D721Med (cell line): Measurements from ENCODE around the gene NUP153.
"Not testable (repeated sequence)": the region's sequence is repeated elsewhere in the genome, so short reads cannot be mapped to it uniquely, and the experiment has no call there.

ENCODE experiments used
- DNase-seq: peaks from one replicate; pipeline ENCODE4 v3.0.0; 2011; ENCODE audit warnings: low spot score; ENCODE audit not compliant: insufficient read length
- FAIRE-seq: peaks from 2 replicates; lab custom pipeline; 2011; peaks lifted over from hg19 to GRCh38; lab: Jason Lieb, UNC
- TF ChIP-seq, protein P1 (sequence below): IDR thresholded peaks from 2 replicates; pipeline ENCODE4 v1.5.1; 2012; ENCODE audit warnings: mild to moderate bottlenecking, control low read depth; ENCODE audit not compliant: insufficient read depth; ENCODE audit errors: missing control alignments

NUP153 gene

DNA sequence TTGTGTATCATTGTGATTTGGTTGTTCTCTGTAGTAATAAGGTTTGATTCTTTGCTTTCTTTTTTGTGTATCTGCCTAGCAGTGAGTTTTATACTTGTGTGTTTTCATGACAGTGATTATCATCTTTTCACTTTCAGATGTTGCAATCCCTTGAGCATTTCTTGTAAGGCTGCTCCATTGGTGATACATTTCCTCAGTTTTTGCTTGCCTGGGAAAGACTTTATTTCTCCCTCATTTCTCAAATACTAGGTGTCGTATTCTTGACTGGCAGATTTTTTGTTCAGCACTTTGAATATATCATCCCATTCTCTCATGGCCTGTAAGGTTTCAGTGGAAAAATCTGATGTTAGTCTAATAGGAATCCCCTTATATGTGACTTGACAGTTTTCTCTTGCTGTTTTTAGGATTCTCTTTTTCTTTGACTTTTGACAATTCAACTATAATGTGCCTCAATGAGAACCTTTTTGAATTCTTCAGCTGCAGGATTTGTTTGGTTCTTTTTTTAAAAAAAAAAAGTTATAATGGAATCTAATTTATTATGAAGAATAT, 31.1 kb upstream of the NUP153 start:
- DNase-seq (no peak), FAIRE-seq (no peak)
- TF ChIP-seq, protein P1, sequence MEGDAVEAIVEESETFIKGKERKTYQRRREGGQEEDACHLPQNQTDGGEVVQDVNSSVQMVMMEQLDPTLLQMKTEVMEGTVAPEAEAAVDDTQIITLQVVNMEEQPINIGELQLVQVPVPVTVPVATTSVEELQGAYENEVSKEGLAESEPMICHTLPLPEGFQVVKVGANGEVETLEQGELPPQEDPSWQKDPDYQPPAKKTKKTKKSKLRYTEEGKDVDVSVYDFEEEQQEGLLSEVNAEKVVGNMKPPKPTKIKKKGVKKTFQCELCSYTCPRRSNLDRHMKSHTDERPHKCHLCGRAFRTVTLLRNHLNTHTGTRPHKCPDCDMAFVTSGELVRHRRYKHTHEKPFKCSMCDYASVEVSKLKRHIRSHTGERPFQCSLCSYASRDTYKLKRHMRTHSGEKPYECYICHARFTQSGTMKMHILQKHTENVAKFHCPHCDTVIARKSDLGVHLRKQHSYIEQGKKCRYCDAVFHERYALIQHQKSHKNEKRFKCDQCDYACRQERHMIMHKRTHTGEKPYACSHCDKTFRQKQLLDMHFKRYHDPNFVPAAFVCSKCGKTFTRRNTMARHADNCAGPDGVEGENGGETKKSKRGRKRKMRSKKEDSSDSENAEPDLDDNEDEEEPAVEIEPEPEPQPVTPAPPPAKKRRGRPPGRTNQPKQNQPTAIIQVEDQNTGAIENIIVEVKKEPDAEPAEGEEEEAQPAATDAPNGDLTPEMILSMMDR, result no peak

DNA sequence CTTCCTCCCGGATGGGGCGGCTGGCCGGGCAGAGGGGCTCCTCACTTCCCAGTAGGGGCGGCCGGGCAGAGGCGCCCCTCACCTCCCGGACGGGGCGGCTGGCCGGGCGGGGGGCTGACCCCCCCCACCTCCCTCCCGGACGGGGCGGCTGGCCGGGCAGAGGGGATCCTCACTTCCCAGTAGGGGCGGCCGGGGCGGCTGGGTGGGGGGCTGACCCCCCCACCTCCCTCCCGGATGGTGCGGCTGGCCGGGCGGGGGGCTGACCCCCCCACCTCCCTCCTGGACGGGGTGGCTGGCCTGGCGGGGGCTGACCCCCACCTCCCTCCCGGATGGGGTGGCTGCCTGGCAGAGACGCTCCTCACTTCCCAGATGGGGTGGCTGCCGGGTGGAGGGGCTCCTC, 28.6 kb upstream of the NUP153 start:
- not testable (repeated sequence) for FAIRE-seq

DNA sequence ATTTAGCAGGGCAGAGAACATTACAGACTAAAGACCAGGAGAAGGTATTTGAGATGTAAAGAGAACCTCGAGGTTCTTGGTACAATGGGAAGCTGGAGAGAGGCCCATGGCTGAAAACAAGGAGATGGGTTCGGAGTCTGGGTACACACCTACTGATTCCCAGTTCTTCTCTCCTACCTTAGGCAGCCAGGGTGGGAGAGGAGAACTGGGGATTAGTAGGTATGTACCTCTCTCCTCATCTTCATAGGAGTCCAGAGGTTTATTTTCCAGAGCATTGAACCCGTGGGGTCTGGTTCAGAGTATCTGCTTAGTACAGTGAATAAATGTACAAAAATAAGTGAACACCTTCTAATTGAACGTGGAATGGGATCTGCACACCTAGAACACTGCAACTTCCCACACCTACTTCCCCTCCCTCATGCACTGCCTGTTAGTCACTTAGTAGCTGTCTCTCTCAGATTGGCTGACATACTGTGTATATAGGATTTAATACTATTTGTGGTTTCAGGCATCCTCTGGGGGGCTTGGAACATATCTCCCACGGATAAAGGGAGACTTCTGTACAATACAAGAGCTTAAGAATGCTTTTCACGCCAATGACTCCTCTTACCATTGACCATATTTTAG, 23.5 kb upstream of the NUP153 start:
- FAIRE-seq (no peak), DNase-seq (no peak)
- TF ChIP-seq, protein P1, result no peak

More for the DNA sequence above, 28.6 kb upstream of the NUP153 start:
- DNase-seq, result not testable (repeated sequence)

DNA sequence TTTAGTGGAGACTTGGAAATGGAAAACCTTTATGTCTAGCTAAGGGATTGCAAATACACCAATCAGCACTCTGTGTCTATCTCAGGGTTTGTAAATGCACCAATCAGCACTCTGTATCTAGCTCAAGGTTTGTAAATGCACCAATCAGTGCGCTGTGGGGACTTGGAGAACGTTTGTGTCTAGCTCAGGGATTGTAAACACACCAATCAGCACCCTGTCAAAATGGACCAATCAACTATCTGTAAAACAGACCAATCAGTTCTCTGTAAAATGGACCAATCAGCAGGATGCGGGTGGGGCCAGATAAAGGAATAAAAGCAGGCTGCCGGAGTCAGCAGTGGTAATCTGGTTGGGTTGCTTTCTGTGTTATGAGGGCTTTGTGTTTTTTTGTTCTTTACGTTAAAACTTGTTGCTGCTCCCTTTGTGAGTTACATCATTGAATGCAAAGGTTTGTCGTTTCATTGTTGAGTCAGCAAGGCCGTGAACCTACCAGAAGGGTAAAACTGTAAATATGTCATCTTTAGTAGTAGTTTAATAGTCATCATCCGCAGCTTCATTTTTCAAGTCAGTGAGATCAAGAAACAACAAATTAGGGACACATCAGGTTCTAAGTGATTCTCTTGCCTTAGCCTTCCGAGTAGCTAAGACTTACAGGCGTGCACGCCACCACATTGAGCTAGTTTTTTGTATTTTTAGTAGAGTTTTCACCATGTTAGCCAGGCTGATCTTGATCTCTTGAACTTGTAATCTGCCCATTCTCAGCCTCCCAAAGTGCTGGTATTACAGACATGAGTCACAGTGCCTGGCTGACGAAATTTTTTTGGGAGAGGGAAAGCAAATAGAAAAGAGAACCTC, 22.7 kb upstream of the NUP153 start:
- DNase-seq (no peak), FAIRE-seq (no peak)
- TF ChIP-seq, protein P1, result no peak

DNA sequence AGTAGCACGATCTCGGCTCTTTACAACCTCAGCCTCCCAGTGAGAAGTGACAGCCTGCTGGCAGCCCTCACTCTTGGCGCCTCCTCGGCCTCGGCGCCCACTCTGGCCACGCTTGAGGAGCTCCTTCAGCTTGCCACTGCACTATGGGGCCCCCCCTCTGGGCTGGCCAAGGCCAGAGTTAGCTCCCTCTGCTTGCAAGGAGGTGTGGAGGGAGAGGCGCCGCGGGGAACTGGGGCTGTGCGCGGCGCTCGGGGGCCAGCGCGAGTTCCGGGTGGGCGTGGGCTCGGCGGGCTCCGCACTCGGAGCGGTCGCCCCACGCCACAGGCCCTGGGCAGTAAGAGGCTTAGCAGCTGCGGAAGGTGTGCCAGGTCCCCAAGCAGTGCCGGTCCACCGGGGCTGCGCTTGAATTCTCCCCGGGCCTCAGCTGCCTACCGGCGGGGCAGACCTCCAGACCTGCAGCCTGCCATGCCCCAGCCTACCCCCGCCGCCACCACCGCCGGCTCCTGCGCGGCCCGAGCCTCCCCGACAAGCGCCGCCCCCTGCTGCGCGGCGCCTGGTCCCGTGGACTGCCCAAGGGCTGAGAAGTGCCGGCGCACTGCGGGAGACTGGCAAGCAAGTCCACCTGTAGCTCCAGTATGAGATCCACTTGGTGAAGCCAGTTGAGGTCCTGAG, 22.0 kb upstream of the NUP153 start:
- DNase-seq, result no peak

DNA sequence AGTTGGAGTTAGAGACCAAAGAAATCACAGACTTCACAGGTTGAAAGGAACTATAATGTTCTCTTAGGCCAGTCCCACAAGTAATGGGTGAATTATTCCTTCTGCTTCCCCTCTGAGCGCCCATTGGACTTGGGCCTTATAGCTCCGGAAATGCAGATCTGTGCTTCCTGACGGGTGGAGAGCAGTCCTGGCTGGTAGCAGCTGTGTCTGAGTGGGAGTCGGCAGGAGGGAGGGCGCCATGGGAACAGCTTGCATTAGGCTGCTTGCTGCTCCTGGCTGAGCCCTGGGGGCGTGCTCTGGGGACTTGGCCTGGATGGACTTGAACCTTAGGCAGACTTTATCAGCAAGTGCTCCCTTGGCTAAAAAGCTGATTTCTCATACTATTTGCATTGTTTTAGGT, 18.4 kb upstream of the NUP153 start:
- DNase-seq (peak; percentile 43), FAIRE-seq (no peak)
- TF ChIP-seq, protein P1, result no peak

More for the DNA sequence above, 22.0 kb upstream of the NUP153 start:
- TF ChIP-seq, protein P1, result no peak
- FAIRE-seq, result no peak

DNA sequence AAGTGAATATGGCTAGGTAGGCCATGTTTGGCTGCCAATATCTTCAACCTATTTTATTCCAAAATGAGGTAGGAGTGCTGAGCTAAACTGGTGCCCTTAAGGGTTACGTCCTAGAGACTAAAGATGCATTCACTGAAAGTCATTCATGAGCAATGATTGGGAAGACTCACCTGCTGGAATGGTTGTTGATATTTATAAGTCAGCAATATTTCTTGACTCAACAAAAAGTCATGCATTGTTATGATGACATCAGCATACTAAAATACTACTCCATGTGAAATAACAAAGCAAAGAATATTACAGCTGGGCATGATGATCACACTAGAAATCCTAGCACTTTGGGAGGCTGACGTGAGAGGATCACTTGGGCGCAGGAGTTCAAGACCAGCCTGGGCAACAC, 17.6 kb upstream of the NUP153 start:
- DNase-seq, result no peak
- TF ChIP-seq, protein P1, result no peak
- FAIRE-seq, result no peak
